HepG2 (cell line): ENCODE measurements around the gene HYAL1. TPM values are rescaled to one million over a fixed set of nuclear protein-coding genes. Genes with fewer than 3 reads are reported as not detected.

Experiments
- ATAC-seq: fragments of 200-7000 bp; cut with Tn5 transposase; 3 replicates; pipeline ENCODE4 v1.9.1; 2020; ENCODE audit warnings: mild to moderate bottlenecking, moderate library complexity
- BruUV-seq: library from RNA; stranded (reverse); fragments of 400-500 nt; replicated peaks from 2 replicates; lab custom pipeline; 2021; lab: Mats Ljungman, UMichigan
- CTCF ChIA-PET: fragments of 300-600 bp; formaldehyde crosslinking; extraction: SDS; loops from one replicate; lab custom pipeline; 2021; ENCODE audit warnings: low total read pairs, inconsistent platforms, low intra/inter-chr PET ratio; lab: Yijun Ruan, JAX
- POLR2A ChIA-PET: fragments of 350-600 bp; sonication (Branson Sonifier 250); formaldehyde crosslinking; loops from one replicate; lab custom pipeline; 2020; ENCODE audit warnings: antibody characterized with exemption, inconsistent platforms; lab: Yijun Ruan, JAX
- DNase-seq: peaks from one replicate; pipeline ENCODE4 v3.0.0-alpha.2; 2015; ENCODE audit warnings: low spot score
- FAIRE-seq: peaks from 3 replicates; lab custom pipeline; 2011; peaks lifted over from hg19 to GRCh38; lab: Jason Lieb, UNC
- H2AFZ ChIP-seq: one replicate; pipeline ENCODE4 v1.6.1; 2011; ENCODE audit warnings: low read length, inconsistent platforms
- H3K27ac ChIP-seq: fragments of 300-600 bp; 3 replicates; pipeline ENCODE4 v1.8.0; 2011; ENCODE audit warnings: mixed run types, mild to moderate bottlenecking, mixed read lengths, low read length, inconsistent platforms; ENCODE audit not compliant: insufficient read depth; ENCODE audit errors: extremely low read length
- H3K27me3 ChIP-seq, 2 experiments: fragments of 200-600 bp in 1 of 2; 2 replicates in 1 of 2; 3 replicates in 1 of 2; pipeline versions ENCODE4 v1.6.0 to v1.8.0; 2011; ENCODE audit warnings: low read length in 2 of 2, mild to moderate bottlenecking in 2 of 2, moderate library complexity in 2 of 2, inconsistent platforms in 1 of 2; ENCODE audit not compliant: insufficient read depth in 2 of 2, control insufficient read depth in 1 of 2
- H3K36me3 ChIP-seq, 2 experiments: fragments of 200-600 bp in 1 of 2; replicated peaks in 1 of 2; 2 replicates in 1 of 2; 3 replicates in 1 of 2; pipeline versions ENCODE4 v1.5.1 to v1.8.0; 2011; ENCODE audit warnings: low read length in 2 of 2, inconsistent platforms in 1 of 2; ENCODE audit not compliant: insufficient read depth in 2 of 2, control insufficient read depth in 1 of 2
- H3K4me1 ChIP-seq: 2 replicates; pipeline ENCODE4 v1.5.1; 2012; ENCODE audit warnings: low read length, inconsistent platforms; ENCODE audit not compliant: insufficient read depth
- H3K4me2 ChIP-seq: 2 replicates; pipeline ENCODE4 v1.6.0; 2011; ENCODE audit warnings: low read depth, low read length, inconsistent platforms
- H3K4me3 ChIP-seq, 3 experiments: fragments of 200-600 bp in 1 of 3; sonication (generic), shearing (Covaris generic) in 1 of 3; replicated peaks in 1 of 3; 2 replicates each; pipeline ENCODE4 v1.5.1; 2011 to 2016; ENCODE audit warnings: low read length in 3 of 3, inconsistent platforms in 2 of 3, low read depth in 2 of 3, mild to moderate bottlenecking in 2 of 3, control low read depth in 1 of 3, mixed read lengths in 1 of 3; ENCODE audit not compliant: insufficient read depth in 1 of 3
- H3K79me2 ChIP-seq: one replicate; pipeline ENCODE4 v1.6.1; 2011; ENCODE audit warnings: low read length, inconsistent platforms; ENCODE audit not compliant: insufficient read depth
- H3K9ac ChIP-seq: 2 replicates; pipeline ENCODE4 v1.6.0; 2011; ENCODE audit warnings: mild to moderate bottlenecking, low read depth, low read length, inconsistent platforms; ENCODE audit not compliant: insufficient read depth
- H3K9me3 ChIP-seq: 2 replicates; pipeline ENCODE4 v1.5.1; 2012; ENCODE audit warnings: mild to moderate bottlenecking, low read length
- H4K20me1 ChIP-seq: 2 replicates; pipeline ENCODE4 v1.6.0; 2011; ENCODE audit warnings: inconsistent platforms, mild to moderate bottlenecking, low read length, moderate library complexity; ENCODE audit not compliant: insufficient read depth
- ADNP ChIP-seq: sonication (generic); formaldehyde crosslinking; IDR thresholded peaks from 2 replicates; pipeline ENCODE4 v1.4.0; 2020; ENCODE audit warnings: missing genetic modification reagents
- NCOA1 ChIP-seq: sonication (generic); formaldehyde crosslinking; IDR thresholded peaks from 2 replicates; pipeline ENCODE4 v1.9.0; 2021; ENCODE audit warnings: missing genetic modification reagents
- NR3C1 ChIP-seq: sonication (generic); formaldehyde crosslinking; IDR thresholded peaks from 2 replicates; pipeline ENCODE4 v1.4.0; 2020; ENCODE audit warnings: missing genetic modification reagents
- SIX1 ChIP-seq: sonication (generic); formaldehyde crosslinking; IDR thresholded peaks from 2 replicates; pipeline ENCODE4 v1.4.0; 2020; ENCODE audit warnings: missing genetic modification reagents, borderline replicate concordance
- ZBTB1 ChIP-seq: sonication (generic); formaldehyde crosslinking; IDR thresholded peaks from 2 replicates; pipeline ENCODE4 v1.4.0; 2020; ENCODE audit warnings: missing genetic modification reagents, borderline replicate concordance
- ZNF446 ChIP-seq: sonication (generic); formaldehyde crosslinking; IDR thresholded peaks from 2 replicates; pipeline ENCODE4 v1.5.0; 2020; ENCODE audit warnings: mild to moderate bottlenecking, missing genetic modification reagents
- ZNF546 ChIP-seq: sonication (generic); formaldehyde crosslinking; conservative IDR thresholded peaks from 2 replicates; pipeline ENCODE4 v1.8.1; 2023; ENCODE audit warnings: mild to moderate bottlenecking, missing genetic modification reagents
- WGBS: methylation state at CpG from one replicate; pipeline ENCODE4 v1.1.6; 2017; ENCODE audit warnings: low lambda C conversion rate; 5-methylcytosine and 5-hydroxymethylcytosine counted together
- in situ Hi-C: cut with HindIII; loops from 2 replicates; pipeline ENCODE4 v1.10.0; 2017; ENCODE audit warnings: low pct_unique_long_range_greater_than_20kb; ENCODE audit not compliant: extremely low pct_ligation_motif_present
- intact Hi-C: fragments of 100-400 bp; cut with micrococcal nuclease; formaldehyde crosslinking; loops from one replicate; pipeline ENCODE4 v1.10.0; 2022; ENCODE audit not compliant: unreplicated experiment
- polyA plus RNA-seq, 8 experiments: library from polyadenylated mRNA; depleted of rRNA in 3 of 8; stranded (reverse) in 7 of 8; unstranded in 1 of 8; fragments of >200 nt; fragmentation: Illumina TruSeq in 4 of 8; extraction: Trizol in 4 of 8; gene quantifications; 2 replicates each; pipeline versions ENCODE4 v1.2.1 to v1.2.3, GENCODE V29; 2011 to 2016; ENCODE audit warnings: low read depth in 4 of 8, missing spikeins in 1 of 8, mixed read lengths in 1 of 8; ENCODE audit not compliant: insufficient read depth in 1 of 8
- total RNA-seq, 5 experiments: library from RNA; depleted of rRNA; stranded (reverse); fragments of >200 nt; fragmentation: Illumina TruSeq; extraction: Trizol; gene quantifications; 2 replicates each; pipeline ENCODE4 v1.2.3, GENCODE V29; 2016; ENCODE audit warnings: low read depth in 1 of 5
- TF ChIP-seq, protein P1 (sequence below): sonication (generic); formaldehyde crosslinking; IDR thresholded peaks from 2 replicates; pipeline ENCODE4 v1.5.0; 2020; ENCODE audit warnings: missing genetic modification reagents
- TF ChIP-seq, protein P2 (sequence below): IDR thresholded peaks from 2 replicates; pipeline ENCODE4 v1.6.1; 2018; ENCODE audit warnings: missing genetic modification reagents, mild to moderate bottlenecking, missing compliant biosample characterization

The HYAL1 gene
- total and polyA plus RNA-seq, 2 of the 13 experiments (the other 11 are each of a cell fraction or from before 2014, with no cell fraction given), result 76.5 to 193 TPM

- in situ Hi-C loops, result no loop called here
- Histone ChIP-seq H3K4me3 (no peak overlapping the region), H3K27ac (no peak overlapping the region), H3K9ac (no peak overlapping the region), H3K4me1 (peaks cover 20% of the 10 kb centered on the region), H3K27me3 (no peaks in the 10 kb centered on the region), H3K9me3 (no peaks in the 10 kb centered on the region), H2AFZ (no peak overlapping the region), H4K20me1 (no peaks in the 10 kb centered on the region), H3K79me2 (peaks cover 15% of the 10 kb centered on the region), H3K4me2 (no peak overlapping the region), H3K36me3 (peaks cover 22 to 40% of the 10 kb centered on the region in 2 experiments)
- 100% methylated on average over 1 of the region's 1 CpG for WGBS
- DNase-seq, result no peak
- BruUV-seq, result no TSS peak
- TF ChIP-seq, protein P1, sequence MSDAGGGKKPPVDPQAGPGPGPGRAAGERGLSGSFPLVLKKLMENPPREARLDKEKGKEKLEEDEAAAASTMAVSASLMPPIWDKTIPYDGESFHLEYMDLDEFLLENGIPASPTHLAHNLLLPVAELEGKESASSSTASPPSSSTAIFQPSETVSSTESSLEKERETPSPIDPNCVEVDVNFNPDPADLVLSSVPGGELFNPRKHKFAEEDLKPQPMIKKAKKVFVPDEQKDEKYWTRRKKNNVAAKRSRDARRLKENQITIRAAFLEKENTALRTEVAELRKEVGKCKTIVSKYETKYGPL (CRISPR knock-in tag), result no peak
- TF ChIP-seq ADNP (CRISPR knock-in tag), result no peak
- TF ChIP-seq NCOA1 (CRISPR knock-in tag), result no peak
- no peak for TF ChIP-seq NR3C1
- TF ChIP-seq ZNF546, result no peak
- TF ChIP-seq, protein P2, sequence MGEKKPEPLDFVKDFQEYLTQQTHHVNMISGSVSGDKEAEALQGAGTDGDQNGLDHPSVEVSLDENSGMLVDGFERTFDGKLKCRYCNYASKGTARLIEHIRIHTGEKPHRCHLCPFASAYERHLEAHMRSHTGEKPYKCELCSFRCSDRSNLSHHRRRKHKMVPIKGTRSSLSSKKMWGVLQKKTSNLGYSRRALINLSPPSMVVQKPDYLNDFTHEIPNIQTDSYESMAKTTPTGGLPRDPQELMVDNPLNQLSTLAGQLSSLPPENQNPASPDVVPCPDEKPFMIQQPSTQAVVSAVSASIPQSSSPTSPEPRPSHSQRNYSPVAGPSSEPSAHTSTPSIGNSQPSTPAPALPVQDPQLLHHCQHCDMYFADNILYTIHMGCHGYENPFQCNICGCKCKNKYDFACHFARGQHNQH, result no peak
- no peak for TF ChIP-seq ZNF446 (CRISPR knock-in tag)
- no peak for TF ChIP-seq ZBTB1 (CRISPR knock-in tag)
- no peak for TF ChIP-seq SIX1 (CRISPR knock-in tag)
- CTCF ChIA-PET, result no interaction called here
- no peak for ATAC-seq
- FAIRE-seq, result no peak
- POLR2A ChIA-PET, result interaction anchor here (1.0 to 1.1 kb wide), 3 partner anchors 8 to 41 kb away, joined by 3 to 4 read pairs (median 3); no protein-coding TSS in a partner anchor
- intact Hi-C loops, result no loop called here
Observed at GRCh38 chr3:50287262-50287661, 16.1 kb downstream of the HYAL1 start.
